Activated naive CD4-positive, alpha-beta T cell treated with Interleukin-2 at 50 U/mL for 16 hours (primary cell): Measurements from ENCODE around the gene SP2.

Source experiments
- DNase-seq: peaks from one replicate; pipeline ENCODE4 v3.0.0-alpha.2; 2020

The SP2 gene

GRCh38 chr17:47895856-47896671 lies at the start of gene SP2:
Gene SP2, plus strand, starts transcription at chr17:47896236. Its CDS starts 51 bp downstream, at chr17:47896287.
- peak; percentile 99 for DNase-seq

GRCh38 chr17:47846716-47847340 lies 49.2 kb upstream of the SP2 start:
- no peak for DNase-seq

GRCh38 chr17:47847341-47848197 lies 48.5 kb upstream of the SP2 start:
- no peak for DNase-seq

GRCh38 chr17:47848198-47848513 lies 47.9 kb upstream of the SP2 start:
- DNase-seq = no peak

GRCh38 chr17:47850373-47850691 lies 45.7 kb upstream of the SP2 start:
- no peak for DNase-seq

GRCh38 chr17:47850692-47851573 lies 45.1 kb upstream of the SP2 start, which contains the start of gene SP6:
Gene SP6, minus strand, starts transcription at chr17:47851163. Its CDS starts 2,734 bp downstream, at chr17:47848429.
- DNase-seq = peak; percentile 76

- no peak for DNase-seq
Observed at GRCh38 chr17:47851764-47852112, 44.3 kb upstream of the SP2 start.

GRCh38 chr17:47852113-47852949 lies 43.7 kb upstream of the SP2 start:
- DNase-seq = no peak

- no peak for DNase-seq
Observed at GRCh38 chr17:47853616-47854015, 42.4 kb upstream of the SP2 start.

GRCh38 chr17:47855737-47856136 lies 40.3 kb upstream of the SP2 start:
- DNase-seq = no peak

GRCh38 chr17:47856830-47857229 lies 39.2 kb upstream of the SP2 start:
- no peak for DNase-seq

GRCh38 chr17:47857551-47858455 lies 38.2 kb upstream of the SP2 start:
- no peak for DNase-seq

GRCh38 chr17:47860386-47860785 lies 35.6 kb upstream of the SP2 start:
- DNase-seq = no peak

- DNase-seq = no peak
Observed at GRCh38 chr17:47862621-47863440, 33.2 kb upstream of the SP2 start.

- DNase-seq = no peak
Observed at GRCh38 chr17:47864791-47865216, 31.2 kb upstream of the SP2 start.

GRCh38 chr17:47866941-47867340 lies 29.1 kb upstream of the SP2 start:
- no peak for DNase-seq

- DNase-seq = no peak
Observed at GRCh38 chr17:47867813-47868533, 28.1 kb upstream of the SP2 start.

- no peak for DNase-seq
Observed at GRCh38 chr17:47869114-47869513, 26.9 kb upstream of the SP2 start.

- no peak for DNase-seq
Observed at GRCh38 chr17:47870056-47870455, 26.0 kb upstream of the SP2 start.
